Activated CD8-positive, alpha-beta memory T cell treated with anti-CD3 and anti-CD28 coated beads, Interleukin-2, amount 50 U/mL, for 48 hours (primary cell): Measurements from ENCODE around the gene FAM13A.
"Not testable (repeated sequence)": the region's sequence is repeated elsewhere in the genome, so short reads cannot be mapped to it uniquely, and the experiment has no call there.

Experiments used
- DNase-seq: peaks from one replicate; pipeline ENCODE4 v3.0.0-alpha.2; 2020

The FAM13A gene

DNA sequence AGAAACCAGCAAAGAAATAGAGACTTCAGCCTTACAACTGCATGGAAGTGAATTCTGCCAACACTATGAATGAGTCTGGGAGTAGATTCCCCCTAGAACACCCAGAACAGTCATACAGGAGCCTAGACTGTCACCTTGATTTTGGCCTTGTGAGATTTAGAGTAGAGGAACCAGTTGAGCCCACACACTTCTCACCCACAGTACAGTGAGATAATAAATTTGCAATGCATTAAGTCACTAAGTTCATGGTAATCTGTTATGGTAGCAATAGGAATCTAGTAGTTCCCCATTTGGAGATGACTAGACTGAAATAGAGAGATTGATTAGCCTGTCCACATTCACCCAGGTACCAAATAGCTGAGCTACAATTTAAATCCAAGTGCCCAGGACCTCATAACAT, 59.0 kb downstream of the FAM13A start:
- no peak for DNase-seq

- DNase-seq = no peak
These were observed 61.1 kb downstream of the FAM13A start for GRCh38 chr4:88995874-88996273.

DNA sequence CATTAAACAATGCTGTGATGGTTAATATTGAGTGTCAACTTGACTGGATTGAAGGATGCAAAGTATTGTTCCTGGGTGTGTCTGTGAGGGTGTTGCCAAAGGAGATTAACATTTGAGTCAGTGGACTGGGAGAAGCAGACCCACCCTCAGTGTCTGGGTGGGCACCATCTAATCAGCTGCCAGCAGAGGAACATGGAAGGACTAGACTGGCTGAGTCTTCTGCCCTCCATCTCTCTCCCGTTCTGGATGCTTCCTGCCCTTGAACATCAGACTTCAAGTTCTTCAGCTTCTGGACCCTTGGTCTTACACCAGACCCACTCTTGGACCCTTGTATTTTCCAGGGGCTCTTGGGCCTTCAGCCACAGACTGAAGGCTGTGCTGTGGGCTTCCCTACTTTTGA, 61.7 kb downstream of the FAM13A start:
- not testable (repeated sequence) for DNase-seq

DNA sequence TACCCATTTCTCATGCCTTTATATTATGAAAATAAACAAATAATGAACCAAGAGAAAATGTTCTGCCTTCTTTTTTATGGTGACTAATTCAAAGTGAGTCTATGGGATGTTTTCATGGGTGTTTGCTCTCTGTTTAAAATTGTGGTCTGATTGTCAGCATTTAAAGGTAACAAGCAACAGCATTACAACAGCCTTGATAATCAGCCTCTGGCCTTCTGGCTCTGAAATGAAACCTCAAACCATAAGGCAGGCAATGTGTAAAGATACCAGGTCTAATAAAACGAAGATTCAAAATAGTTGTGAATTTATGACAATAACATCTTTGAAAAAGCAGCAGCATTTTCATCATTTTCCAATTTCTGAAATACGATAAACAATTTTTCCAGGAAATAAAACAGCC, 63.7 kb downstream of the FAM13A start:
- no peak for DNase-seq

GRCh38 chr4:88991746-88992145, 65.2 kb downstream of the FAM13A start:
- no peak for DNase-seq

DNA sequence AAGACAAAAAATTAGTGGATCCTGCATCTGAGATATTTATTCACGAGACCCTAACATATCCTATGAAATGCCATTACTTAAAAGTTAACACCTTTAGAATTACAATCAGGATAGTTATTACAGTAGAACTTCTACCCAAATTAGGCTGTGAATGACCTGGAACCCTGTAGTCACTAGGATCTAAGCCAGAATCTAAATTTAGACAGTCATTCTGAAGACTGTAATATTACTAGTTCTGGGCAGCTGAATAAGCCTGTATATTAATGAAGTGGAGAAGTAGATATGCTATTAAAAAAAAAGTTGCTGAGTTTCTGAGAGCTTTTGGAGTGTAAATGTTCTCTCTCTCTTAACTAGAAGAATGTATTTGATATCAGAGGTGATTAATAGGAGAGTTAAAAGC, 67.0 kb downstream of the FAM13A start:
- no peak for DNase-seq

GRCh38 chr4:88985088-88985773, 71.8 kb downstream of the FAM13A start:
- no peak for DNase-seq

- no peak for DNase-seq
These were observed 74.2 kb downstream of the FAM13A start for GRCh38 chr4:88982757-88983156.

- DNase-seq = no peak
These were observed 75.0 kb downstream of the FAM13A start for GRCh38 chr4:88981993-88982392.

GRCh38 chr4:88981556-88981955, 75.4 kb downstream of the FAM13A start:
- no peak for DNase-seq

DNA sequence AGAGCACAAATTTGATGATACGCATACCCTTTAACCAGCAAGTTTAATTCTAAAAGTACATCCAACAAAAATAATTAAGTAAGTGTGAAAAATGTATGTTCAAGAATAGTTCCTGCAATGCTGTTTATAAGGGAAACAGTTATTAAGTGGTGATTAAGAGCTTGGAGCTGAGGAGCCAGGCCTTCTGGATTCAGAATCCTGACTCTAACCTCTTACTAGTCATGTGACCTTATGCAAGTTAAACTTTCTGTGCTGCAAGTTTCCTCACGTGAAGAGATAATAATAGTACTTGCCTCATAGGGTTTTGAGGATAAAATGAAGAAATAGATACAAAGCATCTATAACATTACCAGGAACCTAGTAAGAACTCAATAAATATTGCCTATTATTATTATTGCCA, 77.7 kb downstream of the FAM13A start:
- DNase-seq = no peak

DNA sequence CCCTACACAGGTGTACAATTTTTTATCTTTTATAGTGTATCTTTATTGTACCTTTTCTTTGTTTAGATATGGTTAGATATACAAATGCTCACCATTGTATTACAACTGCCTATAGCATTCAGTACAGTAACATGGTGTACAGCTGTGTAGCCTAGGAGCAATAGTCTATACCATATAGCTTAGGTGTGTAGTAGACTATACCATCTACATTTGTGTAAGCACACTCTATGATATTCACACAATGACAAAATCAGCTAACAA, 80.3 kb downstream of the FAM13A start:
- no peak for DNase-seq

DNA sequence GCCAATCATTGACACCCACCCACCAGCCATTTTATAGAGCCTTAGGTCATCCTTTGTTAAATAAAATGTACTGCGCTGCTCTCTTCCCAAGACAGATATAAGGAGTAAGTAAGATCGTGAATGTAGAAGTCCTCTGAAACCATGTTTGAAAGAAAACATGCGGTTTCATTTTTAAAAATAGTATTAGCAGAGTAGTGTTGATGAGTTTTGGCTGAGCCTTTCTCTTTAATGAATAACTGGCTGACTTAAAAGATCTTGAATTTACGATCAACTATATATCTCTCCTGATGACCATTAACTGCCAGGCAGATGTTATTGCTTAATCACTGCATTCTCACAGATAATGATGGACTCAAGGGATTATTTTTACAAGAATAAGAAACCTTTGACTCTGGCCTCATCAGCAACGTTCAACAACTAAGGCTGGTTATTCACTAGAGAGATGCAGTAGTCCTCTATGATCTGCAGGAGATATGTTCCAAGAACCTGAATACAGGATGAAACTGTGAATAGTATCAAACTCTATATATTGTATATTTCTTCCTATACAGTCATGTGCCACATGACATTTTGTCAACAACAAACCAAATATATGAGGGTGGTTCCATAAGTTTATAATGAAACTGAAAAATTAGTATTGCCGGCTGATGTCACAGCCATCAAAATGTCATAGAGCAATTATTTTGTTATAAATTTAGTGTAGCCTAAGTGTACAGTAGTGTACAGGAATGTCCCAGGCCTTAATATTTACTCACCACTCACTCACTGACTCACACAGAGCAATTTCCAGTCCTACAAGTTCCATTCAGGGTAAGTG, 80.8 kb downstream of the FAM13A start:
- no peak for DNase-seq

GRCh38 chr4:88971536-88971935, 85.4 kb downstream of the FAM13A start:
- no peak for DNase-seq

DNA sequence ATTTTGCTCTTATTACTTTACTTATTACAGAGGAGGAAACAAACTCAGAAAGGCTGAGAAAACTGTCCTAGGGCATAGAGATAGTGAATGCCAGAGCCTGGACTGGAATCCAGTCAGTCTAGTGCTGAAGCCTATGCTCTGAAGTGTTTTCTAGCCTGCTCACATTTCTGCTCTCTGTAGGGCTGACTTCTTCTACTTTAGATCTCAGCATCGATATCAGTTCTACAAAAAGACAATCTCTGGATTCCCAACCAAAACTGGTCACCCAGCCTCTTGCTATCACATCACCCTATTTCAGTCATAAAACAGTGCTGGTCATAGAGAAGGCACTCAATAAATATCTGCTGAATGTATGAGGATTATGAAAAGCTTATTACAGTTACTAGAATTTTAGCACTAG, 87.2 kb downstream of the FAM13A start:
- no peak for DNase-seq

DNA sequence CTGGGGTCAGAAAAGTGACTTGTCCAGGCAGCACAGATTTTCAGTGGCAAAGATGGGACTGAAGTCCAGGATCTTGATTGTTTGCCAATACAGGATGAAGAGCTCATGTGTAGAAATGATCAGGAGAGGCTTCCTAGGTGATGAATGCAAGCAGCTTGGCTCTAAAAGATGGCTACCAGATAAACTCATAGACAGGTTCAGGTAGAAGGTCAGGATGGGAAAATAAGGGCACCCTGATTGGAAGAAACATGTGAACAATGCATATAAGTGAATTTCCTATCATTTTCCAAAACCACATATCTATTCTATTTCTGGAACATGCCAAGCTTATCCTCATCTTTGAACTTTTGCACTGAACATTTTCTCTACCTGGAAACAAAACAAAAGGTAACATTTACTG, 87.7 kb downstream of the FAM13A start:
- DNase-seq = no peak

DNA sequence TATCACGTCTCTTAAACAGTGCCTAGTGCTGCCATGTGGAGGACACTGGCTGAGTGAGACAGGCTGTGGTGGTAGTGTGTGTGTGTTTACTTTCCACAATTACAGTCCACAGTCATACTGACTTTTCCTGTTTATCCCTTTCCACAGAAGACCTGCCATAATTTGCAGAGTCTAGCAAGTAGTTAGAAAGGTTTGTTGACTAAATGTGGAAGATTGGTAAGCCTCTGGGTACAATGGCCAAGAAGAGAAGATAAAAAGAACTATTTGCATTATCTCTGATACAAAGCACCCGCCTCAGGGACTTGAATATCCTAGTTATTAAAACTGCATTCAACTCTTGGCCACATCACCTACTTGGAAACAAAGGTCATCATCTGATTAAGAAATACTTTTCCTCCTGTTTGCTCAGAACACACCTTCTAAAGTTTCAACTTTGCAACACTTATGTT, 89.1 kb downstream of the FAM13A start:
- no peak for DNase-seq

- no peak for DNase-seq
These were observed 91.9 kb downstream of the FAM13A start for GRCh38 chr4:88965053-88965452.

DNA sequence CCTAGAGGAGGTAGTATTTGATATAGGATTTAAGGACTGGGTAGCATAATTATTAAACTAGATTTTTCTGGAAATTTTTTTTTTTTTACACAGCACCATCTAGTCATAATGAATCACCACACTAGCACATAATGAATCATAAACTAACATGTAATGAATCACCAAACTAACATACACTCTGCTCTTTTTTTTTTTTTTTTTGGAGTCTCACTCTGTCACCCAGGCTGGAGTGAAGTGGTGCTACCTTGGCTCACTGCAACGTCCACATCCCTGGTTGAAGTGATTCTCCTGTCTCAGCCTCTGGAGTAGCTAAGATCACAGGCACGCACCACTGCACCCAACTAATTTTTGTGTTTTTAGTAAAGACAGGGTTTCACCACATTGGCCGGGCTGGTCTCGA, 92.5 kb downstream of the FAM13A start:
- no peak for DNase-seq

DNA sequence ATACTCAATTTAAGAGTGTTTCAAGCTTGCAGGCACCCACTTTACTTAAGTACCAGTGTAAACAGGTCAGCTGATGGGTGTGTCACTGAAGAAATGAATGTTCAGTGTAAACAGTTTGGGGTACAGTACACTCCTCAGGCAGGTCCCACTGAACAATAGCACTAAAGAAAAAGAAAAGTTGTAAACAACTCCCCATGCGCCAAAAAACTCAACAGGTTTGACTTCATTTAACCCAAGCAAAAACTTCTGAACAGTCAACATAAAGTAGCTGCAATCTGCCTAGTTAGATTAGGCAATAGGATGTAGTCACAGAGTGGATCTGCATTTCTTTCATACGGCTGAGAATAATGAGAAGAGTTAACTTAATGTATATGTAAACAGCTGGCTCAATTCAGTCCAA, 93.2 kb downstream of the FAM13A start:
- no peak for DNase-seq

- DNase-seq = no peak
These were observed 94.6 kb downstream of the FAM13A start for GRCh38 chr4:88962396-88962795.

GRCh38 chr4:88960576-88960975, 96.4 kb downstream of the FAM13A start:
- DNase-seq = no peak

GRCh38 chr4:88958080-88958479, 98.9 kb downstream of the FAM13A start:
- DNase-seq = no peak

DNA sequence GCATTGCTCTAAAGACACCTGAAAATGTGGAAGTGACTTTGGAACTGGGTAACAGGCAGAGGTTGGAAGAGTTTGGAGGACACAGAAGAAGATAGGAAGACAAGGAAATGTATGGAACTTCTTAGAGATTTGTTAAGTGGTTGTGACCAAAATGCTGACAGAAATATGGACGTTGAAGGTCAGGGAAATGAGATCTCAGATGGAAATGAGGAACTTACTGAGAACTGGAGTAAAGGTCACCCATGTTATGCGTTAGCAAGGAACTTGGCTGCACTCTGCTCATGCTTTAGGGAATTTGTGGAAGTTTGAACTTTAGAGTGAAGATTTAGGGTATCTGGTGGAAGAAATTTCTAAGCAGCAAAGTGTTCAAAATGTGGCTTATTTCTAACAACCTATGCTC, 99.4 kb downstream of the FAM13A start:
- no peak for DNase-seq
